ENCODE results near the gene IFI44.

The IFI44 gene

GRCh38 chr1:78712467-78713051, 62.9 kb downstream of the IFI44 start:
- DNase-seq (ENCODE audit: low read depth) = no peak

DNA sequence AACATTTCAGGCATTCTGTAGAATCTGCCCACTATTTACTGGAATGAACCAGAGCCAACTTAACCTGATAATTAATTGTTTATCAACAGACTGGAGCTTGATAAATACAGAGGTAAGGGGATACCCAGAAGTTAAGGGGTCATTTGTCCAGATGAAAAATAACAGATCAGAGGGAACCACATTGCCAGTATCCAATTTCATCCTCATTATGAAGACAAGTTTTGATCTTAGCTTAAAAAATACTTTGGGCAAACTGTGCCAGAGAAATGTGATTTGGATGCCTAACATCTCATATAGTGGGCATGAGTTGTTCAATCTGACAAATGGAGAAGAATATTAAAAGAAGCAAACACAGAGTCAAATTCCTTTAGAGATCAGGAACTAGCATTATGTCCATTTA, 63.7 kb downstream of the IFI44 start:
- DNase-seq (ENCODE audit: low read depth) = no peak
